Hematopoietic multipotent progenitor cell (in vitro differentiated cells): ENCODE results near the gene ASRGL1. TPM values are rescaled to one million over a fixed set of nuclear protein-coding genes. Genes with fewer than 3 reads are reported as not detected.

ENCODE experiments used
- DNase-seq, 3 donors: peaks; one replicate each; pipeline ENCODE4 v3.0.0-alpha.2; 2011 to 2015; ENCODE audit warnings: low read depth in 2 of 3, low spot score in 2 of 3
- total RNA-seq: library from RNA; depleted of rRNA; stranded (reverse); fragments of >200 nt; gene quantifications from one replicate; pipeline ENCODE4 v1.2.3, GENCODE V29; 2012

ASRGL1 gene
- total RNA-seq, 1 donor: 16.4 TPM

- peak in 1 of 3 donors; percentile 61 for DNase-seq
Observed at GRCh38 chr11:62435846-62436660, 98.8 kb downstream of the ASRGL1 start.

DNA sequence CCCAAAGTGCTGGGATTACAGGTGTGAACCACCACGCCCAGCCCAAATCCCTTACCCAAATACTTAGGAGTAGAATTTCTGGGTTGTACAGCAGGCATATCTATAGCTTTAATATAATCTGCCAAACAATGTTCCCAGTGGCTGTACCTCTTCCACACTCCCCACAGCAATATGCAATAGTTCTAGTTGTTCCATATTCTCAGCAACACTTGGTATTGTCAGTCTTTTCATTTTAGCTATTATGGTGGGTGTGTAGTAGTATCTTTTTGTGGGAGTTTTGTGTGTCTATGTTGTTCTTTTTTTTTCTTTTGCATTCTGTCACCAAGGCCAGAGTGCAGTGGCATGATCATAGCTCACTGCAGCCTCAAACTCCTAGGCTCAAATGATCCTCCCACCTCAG lies 100.4 kb downstream of the ASRGL1 start:
- DNase-seq: no peak

GRCh38 chr11:62438641-62439040 lies 101.4 kb downstream of the ASRGL1 start:
- no peak for DNase-seq

GRCh38 chr11:62439785-62440602 lies 102.7 kb downstream of the ASRGL1 start:
- no peak for DNase-seq

Other genes starting within 250 kb of the ASRGL1 start
- gene INCENP, start 213.4 kb upstream of the ASRGL1 start, total RNA-seq: 27.7 TPM
- not detected for gene SCGB1D1, start 147.2 kb upstream of the ASRGL1 start, total RNA-seq
- not detected for gene SCGB2A1, start 128.8 kb upstream of the ASRGL1 start, total RNA-seq
- gene SCGB1D2, start 95.2 kb upstream of the ASRGL1 start, total RNA-seq: not detected
- gene SCGB2A2, start 67.3 kb upstream of the ASRGL1 start, total RNA-seq: not detected
- not detected for gene SCGB1D4, start 38.4 kb upstream of the ASRGL1 start, total RNA-seq
- gene SCGB1A1, start 81.6 kb downstream of the ASRGL1 start, total RNA-seq: not detected
- gene AHNAK, start 209.4 kb downstream of the ASRGL1 start, total RNA-seq: 250 TPM
- 3,462 TPM for gene EEF1G, start 236.4 kb downstream of the ASRGL1 start, total RNA-seq